Neural cell (in vitro differentiated cells): Measurements from ENCODE around the gene ANKMY1.

Source experiments
- CTCF ChIP-seq: fragments of 450-650 bp; IDR thresholded peaks from 2 replicates; pipeline ENCODE4 v1.5.1; 2014; ENCODE audit warnings: antibody characterized with exemption, mild to moderate bottlenecking, moderate library complexity; ENCODE audit not compliant: poor library complexity, severe bottlenecking
- EP300 ChIP-seq: fragments of 450-650 bp; conservative IDR thresholded peaks from 2 replicates; pipeline ENCODE4 v1.6.1; 2014; ENCODE audit warnings: antibody characterized with exemption, mild to moderate bottlenecking, moderate library complexity; ENCODE audit not compliant: poor library complexity, severe bottlenecking
- EZH2 ChIP-seq: fragments of 200-600, 300-800 bp; shearing (Covaris generic), sonication (generic); IDR thresholded peaks from 2 replicates; pipeline ENCODE4 v1.6.1; 2014; ENCODE audit warnings: antibody characterized with exemption, low read length, borderline replicate concordance, mild to moderate bottlenecking; ENCODE audit not compliant: insufficient read depth, poor library complexity, severe bottlenecking
- MXI1 ChIP-seq: fragments of 450-650 bp; conservative IDR thresholded peaks from 2 replicates; pipeline ENCODE4 v1.6.1; 2014; ENCODE audit warnings: antibody characterized with exemption, mild to moderate bottlenecking; ENCODE audit not compliant: poor library complexity, severe bottlenecking
- POLR2AphosphoS5 ChIP-seq: IDR thresholded peaks from 2 replicates; pipeline ENCODE4 v1.6.1; 2012
- TAF1 ChIP-seq: IDR thresholded peaks from 2 replicates; pipeline ENCODE4 v1.6.1; 2012; ENCODE audit warnings: low read depth

- TF ChIP-seq CTCF (no peak), EP300 (no peak), POLR2AphosphoS5 (no peak), TAF1 (no peak), EZH2 (no peak), MXI1 (no peak)
Observed at GRCh38 chr2:240557101-240557751, 562 bp downstream of the ANKMY1 start.
